Sigmoid colon (tissue), 7 donors: Measurements from ENCODE around the gene AVPR1A. TPM values are rescaled to one million over a fixed set of nuclear protein-coding genes. Genes with fewer than 3 reads are reported as not detected.
"Not testable (repeated sequence)": the region's sequence is repeated elsewhere in the genome, so short reads cannot be mapped to it uniquely, and the experiment has no call there.

Source experiments
- DNase-seq: peaks from one replicate; pipeline ENCODE4 v3.0.0-alpha.2; 2019
- H3K27ac ChIP-seq, 4 donors: fragments of 200-600 bp; sonication (generic); one replicate each; pipeline ENCODE4 v1.5.1; 2016 to 2019; ENCODE audit warnings: mild to moderate bottlenecking in 1 of 4
- H3K27me3 ChIP-seq, 3 donors: fragments of 200-600 bp; sonication (generic); one replicate each; pipeline ENCODE4 v1.5.1; 2019; ENCODE audit warnings: mild to moderate bottlenecking in 1 of 3
- H3K36me3 ChIP-seq, 4 donors: fragments of 200-600 bp; sonication (generic); one replicate each; pipeline ENCODE4 v1.5.1; 2016 to 2019
- H3K4me1 ChIP-seq, 4 donors: fragments of 200-600 bp; sonication (generic); one replicate each; pipeline ENCODE4 v1.5.1; 2017 to 2019
- H3K4me3 ChIP-seq, 4 donors: fragments of 200-600 bp; sonication (generic); one replicate each; pipeline ENCODE4 v1.5.1; 2017 to 2019; ENCODE audit warnings: mild to moderate bottlenecking in 2 of 4, moderate library complexity in 1 of 4
- H3K9me3 ChIP-seq, 4 donors: fragments of 200-600 bp in 3 of 4; sonication (generic) in 3 of 4; one replicate each; pipeline versions ENCODE4 v1.5.1 to v1.6.1; 2013 to 2019
- CTCF ChIP-seq, 4 experiments: fragments of 450-650 bp in 3 of 4; fragments of 200-600 bp in 1 of 4; IDR thresholded peaks; one replicate each; pipeline ENCODE4 v1.5.1; 2016 to 2019; ENCODE audit warnings: antibody characterized with exemption in 4 of 4, mild to moderate bottlenecking in 3 of 4, moderate library complexity in 2 of 4
- EP300 ChIP-seq, 4 donors: sonication (generic); formaldehyde crosslinking; IDR thresholded peaks; one replicate each; pipeline ENCODE4 v1.6.1; 2017; ENCODE audit warnings: antibody characterized with exemption in 4 of 4
- POLR2A ChIP-seq, 2 donors: fragments of 450-650 bp; IDR thresholded peaks; one replicate each; pipeline ENCODE4 v1.6.1; 2016; ENCODE audit warnings: antibody characterized with exemption in 2 of 2, mild to moderate bottlenecking in 2 of 2, moderate library complexity in 2 of 2
- POLR2AphosphoS5 ChIP-seq, 4 donors: sonication (generic); formaldehyde crosslinking; IDR thresholded peaks; one replicate each; pipeline ENCODE4 v1.6.1; 2017; ENCODE audit warnings: antibody characterized with exemption in 4 of 4
- WGBS, 2 donors: extraction: QIAGEN DNeasy Blood & Tissue Kit; methylation state at CpG; one replicate each; pipeline ENCODE4 v1.1.7; 2013; 5-methylcytosine and 5-hydroxymethylcytosine counted together
- intact Hi-C: fragments of 100-400 bp; cut with DNase I; formaldehyde crosslinking; loops from one replicate; pipeline ENCODE4 v1.15.1; 2023
- polyA plus RNA-seq, 3 donors: library from polyadenylated mRNA; stranded (reverse); fragments of 200-250 nt; gene quantifications; one replicate each; pipeline ENCODE4 v1.2.3, GENCODE V29; 2013
- total RNA-seq, 4 donors: library from RNA; depleted of rRNA; stranded (reverse); fragments of >200 nt; gene quantifications; one replicate each; pipeline ENCODE4 v1.1.0, GENCODE V29; 2016
- donor health status: healthy with polysubstance abuse.
- donor health status: Bipolar disorder and iron deficiency.
- donor health status: healthy.

The AVPR1A gene
- total RNA-seq: 1 to 10 TPM; 2.9 to 6.6 (median 3.6) TPM
- polyA plus RNA-seq: 1 to 10 TPM in 1 of 3 donors, under 1 TPM in 1, not detected in 1; 0.23 to 1.0 TPM

DNA sequence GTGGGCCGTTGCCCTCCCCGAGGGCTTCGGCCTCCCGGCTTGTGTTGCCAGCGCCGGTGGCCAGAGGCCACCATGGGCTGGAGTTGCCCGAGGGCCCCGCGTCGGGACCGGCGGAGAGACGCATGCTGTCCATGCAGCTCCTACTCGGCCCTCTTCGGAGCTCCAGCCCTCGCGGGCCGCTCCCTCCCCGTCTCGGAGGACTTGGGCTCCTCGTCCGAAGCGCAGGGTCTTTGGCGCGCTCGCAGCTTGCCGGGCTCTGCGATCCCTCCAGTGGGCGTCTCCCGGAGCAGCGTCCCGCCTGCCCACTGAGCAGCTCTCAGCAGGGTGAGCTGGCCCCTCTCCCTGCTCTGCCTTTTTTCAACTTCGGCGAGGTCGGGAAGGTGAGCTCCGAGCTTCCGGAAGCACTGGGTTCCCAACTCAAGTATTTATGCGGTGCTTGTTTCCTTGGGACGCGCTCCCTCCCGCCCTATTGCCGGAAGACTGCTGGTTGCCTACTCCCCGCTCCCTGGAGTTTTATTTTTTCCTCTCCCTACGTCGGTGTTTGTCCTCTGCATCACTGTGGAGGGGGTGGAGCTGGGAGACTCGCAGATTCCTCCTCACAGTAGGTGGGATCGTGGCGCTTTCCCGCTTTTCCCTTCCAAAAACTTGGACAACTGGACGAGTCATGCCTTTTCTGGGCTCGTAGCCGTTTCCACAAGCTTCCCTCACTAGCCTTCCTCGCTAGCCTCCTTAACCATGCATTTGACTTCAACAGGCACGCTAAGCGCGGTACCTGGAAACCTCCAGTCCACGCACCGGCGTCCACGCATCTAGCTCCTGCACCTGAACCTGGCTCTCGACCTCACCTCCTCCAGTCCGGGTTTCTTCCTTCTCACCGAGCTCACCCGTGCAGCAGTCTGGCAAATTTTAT is at the start of gene AVPR1A:
AVPR1A (minus strand) TSS at position 489 of the 910 bp plus-strand sequence; CDS start at position 124, 365 bp downstream.
- Histone ChIP-seq H3K27ac (peak within 1 kb of the TSS in 2 of 4 donors; percentile 39 to 49), H3K36me3 (no peaks in the 10 kb centered on the region), H3K4me3 (peak within 1 kb of the TSS; percentile 19 to 41 (median 36)), H3K4me1 (peaks cover 0 to 28% (median 22%) of the 10 kb centered on the region in 4 donors), H3K9me3 (no peaks in the 10 kb centered on the region), H3K27me3 (peaks cover 20 to 81% (median 29%) of the 10 kb centered on the region in 3 donors)
- intact Hi-C loops: no loop called here
- TF ChIP-seq POLR2A (IDR thresholded peaks at IDR 0.05): no peak
- peak in 2 of 4 donors; percentile 24 to 50 for TF ChIP-seq POLR2AphosphoS5 (IDR thresholded peaks at IDR 0.05)
- TF ChIP-seq EP300 (IDR thresholded peaks at IDR 0.05): no peak
- TF ChIP-seq CTCF (IDR thresholded peaks at IDR 0.05): no peak
- no peak for DNase-seq
- WGBS, 2 donors: 2 to 3% methylated on average over 64 of the region's 64 CpGs

GRCh38 chr12:63196168-63196567 is 45.2 kb upstream of the AVPR1A start:
- intact Hi-C loops: no loop called here
- no peaks in the 10 kb centered on the region for H3K27me3 ChIP-seq
- no peaks in the 10 kb centered on the region for H3K36me3 ChIP-seq
- H3K4me1 ChIP-seq: no peaks in the 10 kb centered on the region
- TF ChIP-seq EP300 (IDR thresholded peaks at IDR 0.05) (no peak), POLR2A (IDR thresholded peaks at IDR 0.05) (no peak), POLR2AphosphoS5 (IDR thresholded peaks at IDR 0.05) (no peak)
- WGBS, 2 donors: 56 to 86% methylated on average over 7 of the region's 7 CpGs
- no peak overlapping the region for H3K27ac ChIP-seq
- no peak overlapping the region for H3K4me3 ChIP-seq
- no peak for DNase-seq
- H3K9me3 ChIP-seq: no peaks in the 10 kb centered on the region

GRCh38 chr12:63179224-63179623 is 28.2 kb upstream of the AVPR1A start:
- WGBS, 2 donors: 53 to 76% methylated on average over 2 of the region's 2 CpGs
- Histone ChIP-seq H3K4me3 (no peak overlapping the region), H3K9me3 (peaks cover 0 to 17% (median 2%) of the 10 kb centered on the region in 4 donors), H3K4me1 (no peaks in the 10 kb centered on the region), H3K36me3 (no peaks in the 10 kb centered on the region), H3K27ac (no peak overlapping the region), H3K27me3 (no peaks in the 10 kb centered on the region)
- intact Hi-C loops: no loop called here
- no peak for DNase-seq
- TF ChIP-seq POLR2AphosphoS5 (IDR thresholded peaks at IDR 0.05) (no peak), EP300 (IDR thresholded peaks at IDR 0.05) (no peak), CTCF (IDR thresholded peaks at IDR 0.05) (no peak), POLR2A (IDR thresholded peaks at IDR 0.05) (no peak)

GRCh38 chr12:63170321-63170720 is 19.3 kb upstream of the AVPR1A start:
- Histone ChIP-seq H3K4me1 (no peaks in the 10 kb centered on the region), H3K36me3 (no peaks in the 10 kb centered on the region), H3K4me3 (no peak overlapping the region), H3K27me3 (no peaks in the 10 kb centered on the region), H3K27ac (no peak overlapping the region), H3K9me3 (no peaks in the 10 kb centered on the region)
- no peak for DNase-seq
- TF ChIP-seq CTCF (IDR thresholded peaks at IDR 0.05) (no peak), EP300 (IDR thresholded peaks at IDR 0.05) (no peak), POLR2A (IDR thresholded peaks at IDR 0.05) (no peak), POLR2AphosphoS5 (IDR thresholded peaks at IDR 0.05) (no peak)
- intact Hi-C loops: no loop called here

GRCh38 chr12:63167741-63168140 is 16.7 kb upstream of the AVPR1A start:
- H3K4me3 ChIP-seq, H3K27me3 ChIP-seq, H3K27ac ChIP-seq, H3K9me3 ChIP-seq, H3K4me1 ChIP-seq, intact Hi-C loops, DNase-seq, H3K36me3 ChIP-seq: not testable (repeated sequence)
- 65 to 83% methylated on average over 6 of the region's 6 CpGs for WGBS, 2 donors
